ENCODE data around the gene TRABD2B. TPM values are rescaled to one million over a fixed set of nuclear protein-coding genes. Genes with fewer than 3 reads are reported as not detected.

Gene TRABD2B
- total and polyA plus RNA-seq, 2 of the 13 experiments (the other 11 are each of a cell fraction or from before 2014, with no cell fraction given), result 0.04 TPM; not detected in 1

DNA sequence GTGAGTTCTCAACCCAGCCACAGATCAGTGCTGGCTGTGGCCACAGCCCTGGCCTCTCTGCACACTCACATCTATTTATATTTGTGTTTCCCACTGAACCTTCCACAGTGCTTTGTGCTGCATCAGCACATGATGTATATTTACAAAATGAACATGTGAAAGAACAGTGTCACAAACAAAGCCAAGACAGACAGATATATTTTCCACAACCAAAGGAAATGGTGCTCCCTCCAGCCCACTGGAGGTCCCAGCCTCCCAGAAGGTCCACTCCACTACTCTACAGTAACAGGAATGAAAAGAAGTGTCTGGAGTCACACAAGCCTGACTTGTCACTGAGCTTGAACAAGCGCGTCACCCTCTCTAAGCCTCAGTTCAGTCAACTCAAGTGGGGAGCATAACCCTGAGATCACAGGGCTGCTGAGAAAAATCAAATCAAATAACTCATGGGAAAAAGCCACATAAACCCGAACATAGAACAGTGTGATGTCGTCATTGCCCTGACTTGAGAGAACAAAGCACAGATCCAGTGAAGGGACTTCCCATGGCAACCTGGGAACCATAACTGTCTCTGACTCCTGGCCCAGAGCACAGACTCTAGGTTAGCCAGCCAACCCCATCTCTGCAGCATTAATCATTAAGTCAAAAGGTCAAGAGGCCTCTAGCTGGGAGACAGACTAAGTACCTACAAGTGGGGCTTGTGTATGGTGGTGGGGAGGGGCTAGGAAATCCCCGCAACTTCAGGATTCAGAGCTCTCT lies 121.2 kb downstream of the TRABD2B start (continued):
- peak; percentile 78 for TF ChIP-seq PAXIP1 (CRISPR knock-in tag; conservative IDR thresholded peaks at IDR 0.05)
- TF ChIP-seq NFKBIZ (CRISPR knock-in tag; IDR thresholded peaks at IDR 0.05), result no peak
- TF ChIP-seq ZNF329 (CRISPR knock-in tag; IDR thresholded peaks at IDR 0.05; ENCODE audit: low read depth), result no peak
- TF ChIP-seq U2AF1 (optimal IDR thresholded peaks at IDR 0.05; ENCODE audit: low read depth, low read length), result no peak
- no peak for TF ChIP-seq MYNN (CRISPR knock-in tag; IDR thresholded peaks at IDR 0.05; ENCODE audit: low read depth)
- no peak for TF ChIP-seq ZEB1 (IDR thresholded peaks at IDR 0.05; ENCODE audit: insufficient replicate concordance, low read depth)
- 0 out of 2 replicates have a peak, but pooled peaks have one; percentile 26 for TF ChIP-seq ZNF784 (CRISPR knock-in tag; IDR thresholded peaks at IDR 0.05; ENCODE audit: borderline replicate concordance)
- no peak for TF ChIP-seq ZMAT3 (CRISPR knock-in tag; conservative IDR thresholded peaks at IDR 0.05)
- no peak for TF ChIP-seq SP140L (CRISPR knock-in tag; IDR thresholded peaks at IDR 0.05; ENCODE audit: borderline replicate concordance)
- no peak for TF ChIP-seq ZNF850 (CRISPR knock-in tag; conservative IDR thresholded peaks at IDR 0.05)
- TF ChIP-seq, protein P1, sequence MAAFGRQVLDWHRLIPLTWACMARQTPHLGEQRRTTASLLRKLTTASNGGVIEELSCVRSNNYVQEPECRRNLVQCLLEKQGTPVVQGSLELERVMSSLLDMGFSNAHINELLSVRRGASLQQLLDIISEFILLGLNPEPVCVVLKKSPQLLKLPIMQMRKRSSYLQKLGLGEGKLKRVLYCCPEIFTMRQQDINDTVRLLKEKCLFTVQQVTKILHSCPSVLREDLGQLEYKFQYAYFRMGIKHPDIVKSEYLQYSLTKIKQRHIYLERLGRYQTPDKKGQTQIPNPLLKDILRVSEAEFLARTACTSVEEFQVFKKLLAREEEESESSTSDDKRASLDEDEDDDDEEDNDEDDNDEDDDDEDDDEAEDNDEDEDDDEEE (CRISPR knock-in tag; IDR thresholded peaks at IDR 0.05), result no peak
- no peak for TF ChIP-seq WIZ (CRISPR knock-in tag; IDR thresholded peaks at IDR 0.05)
- TF ChIP-seq KLF13 (CRISPR knock-in tag; IDR thresholded peaks at IDR 0.05), result no peak
- TF ChIP-seq KMT2B (CRISPR knock-in tag; IDR thresholded peaks at IDR 0.05), result no peak
- TF ChIP-seq, protein P2, sequence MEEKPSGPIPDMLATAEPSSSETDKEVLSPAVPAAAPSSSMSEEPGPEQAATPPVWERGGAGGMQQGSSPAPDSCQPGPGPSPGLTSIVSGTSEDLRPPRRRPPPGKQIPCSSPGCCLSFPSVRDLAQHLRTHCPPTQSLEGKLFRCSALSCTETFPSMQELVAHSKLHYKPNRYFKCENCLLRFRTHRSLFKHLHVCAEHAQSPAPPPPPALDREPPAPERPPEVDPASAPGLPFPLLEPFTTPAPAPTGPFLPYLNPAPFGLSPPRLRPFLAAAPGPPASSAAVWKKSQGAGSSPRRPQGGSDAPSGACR (CRISPR knock-in tag; IDR thresholded peaks at IDR 0.05), result 0 out of 2 replicates have a peak, but pooled peaks have one; percentile 32
- no peak for TF ChIP-seq KLF9 (CRISPR knock-in tag; IDR thresholded peaks at IDR 0.05; ENCODE audit: low read depth)
- TF ChIP-seq ZSCAN22 (CRISPR knock-in tag; IDR thresholded peaks at IDR 0.05), result no peak
- no peak for TF ChIP-seq ZNF772 (CRISPR knock-in tag; IDR thresholded peaks at IDR 0.05)
- TF ChIP-seq ZNF530 (CRISPR knock-in tag; IDR thresholded peaks at IDR 0.05; ENCODE audit: low read depth), result no peak
- TF ChIP-seq ZNF280B (CRISPR knock-in tag; IDR thresholded peaks at IDR 0.05; ENCODE audit: borderline replicate concordance), result no peak
- TF ChIP-seq RBAK (CRISPR knock-in tag; IDR thresholded peaks at IDR 0.05), result no peak
- TF ChIP-seq ZNF615 (CRISPR knock-in tag; IDR thresholded peaks at IDR 0.05; ENCODE audit: borderline replicate concordance), result no peak
- no peak for TF ChIP-seq ZNF501 (CRISPR knock-in tag; IDR thresholded peaks at IDR 0.05)
